Measurements from ENCODE around the gene ZBTB11.
"Not testable (repeated sequence)": the region's sequence is repeated elsewhere in the genome, so short reads cannot be mapped to it uniquely, and the experiment has no call there.

ZBTB11 gene, protein sequence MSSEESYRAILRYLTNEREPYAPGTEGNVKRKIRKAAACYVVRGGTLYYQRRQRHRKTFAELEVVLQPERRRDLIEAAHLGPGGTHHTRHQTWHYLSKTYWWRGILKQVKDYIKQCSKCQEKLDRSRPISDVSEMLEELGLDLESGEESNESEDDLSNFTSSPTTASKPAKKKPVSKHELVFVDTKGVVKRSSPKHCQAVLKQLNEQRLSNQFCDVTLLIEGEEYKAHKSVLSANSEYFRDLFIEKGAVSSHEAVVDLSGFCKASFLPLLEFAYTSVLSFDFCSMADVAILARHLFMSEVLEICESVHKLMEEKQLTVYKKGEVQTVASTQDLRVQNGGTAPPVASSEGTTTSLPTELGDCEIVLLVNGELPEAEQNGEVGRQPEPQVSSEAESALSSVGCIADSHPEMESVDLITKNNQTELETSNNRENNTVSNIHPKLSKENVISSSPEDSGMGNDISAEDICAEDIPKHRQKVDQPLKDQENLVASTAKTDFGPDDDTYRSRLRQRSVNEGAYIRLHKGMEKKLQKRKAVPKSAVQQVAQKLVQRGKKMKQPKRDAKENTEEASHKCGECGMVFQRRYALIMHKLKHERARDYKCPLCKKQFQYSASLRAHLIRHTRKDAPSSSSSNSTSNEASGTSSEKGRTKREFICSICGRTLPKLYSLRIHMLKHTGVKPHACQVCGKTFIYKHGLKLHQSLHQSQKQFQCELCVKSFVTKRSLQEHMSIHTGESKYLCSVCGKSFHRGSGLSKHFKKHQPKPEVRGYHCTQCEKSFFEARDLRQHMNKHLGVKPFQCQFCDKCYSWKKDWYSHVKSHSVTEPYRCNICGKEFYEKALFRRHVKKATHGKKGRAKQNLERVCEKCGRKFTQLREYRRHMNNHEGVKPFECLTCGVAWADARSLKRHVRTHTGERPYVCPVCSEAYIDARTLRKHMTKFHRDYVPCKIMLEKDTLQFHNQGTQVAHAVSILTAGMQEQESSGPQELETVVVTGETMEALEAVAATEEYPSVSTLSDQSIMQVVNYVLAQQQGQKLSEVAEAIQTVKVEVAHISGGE

DNA sequence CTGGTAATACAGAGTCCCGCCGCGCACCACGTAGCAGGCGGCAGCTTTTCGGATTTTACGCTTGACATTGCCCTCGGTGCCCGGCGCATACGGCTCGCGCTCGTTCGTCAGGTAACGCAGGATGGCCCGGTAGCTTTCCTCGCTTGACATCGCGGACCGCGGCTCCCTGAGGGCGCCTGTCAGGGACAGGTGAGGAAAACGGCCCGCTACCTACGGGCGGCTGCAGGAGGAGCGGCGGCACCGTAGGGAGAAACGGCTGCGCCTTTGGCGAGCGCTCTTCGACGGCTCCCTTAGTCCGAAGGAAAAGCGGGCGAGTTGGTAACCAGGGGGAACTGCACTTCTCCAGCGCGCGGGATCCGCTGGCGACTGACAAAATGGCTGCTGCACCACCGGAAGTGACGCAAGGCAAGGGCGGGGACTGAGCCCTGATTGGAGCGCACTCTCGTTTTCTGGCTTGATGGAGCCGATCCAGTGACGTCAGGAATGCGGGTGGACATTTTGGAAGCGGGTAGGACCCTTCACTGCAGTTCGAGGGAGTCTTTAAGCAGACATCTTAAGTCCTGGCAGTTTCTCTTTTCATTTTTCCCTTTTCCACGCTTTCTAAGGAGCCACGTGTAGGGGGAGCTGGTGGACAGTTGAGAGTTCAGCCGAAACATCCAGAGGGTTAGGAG lies at the start of gene ZBTB11:
Gene ZBTB11 (minus strand): TSS at position 368 of the 671 bp plus-strand sequence. CDS start 218 bp downstream, at position 150.
- peak; percentile 100 for DNase-seq (ENCODE audit: low read depth)

DNA sequence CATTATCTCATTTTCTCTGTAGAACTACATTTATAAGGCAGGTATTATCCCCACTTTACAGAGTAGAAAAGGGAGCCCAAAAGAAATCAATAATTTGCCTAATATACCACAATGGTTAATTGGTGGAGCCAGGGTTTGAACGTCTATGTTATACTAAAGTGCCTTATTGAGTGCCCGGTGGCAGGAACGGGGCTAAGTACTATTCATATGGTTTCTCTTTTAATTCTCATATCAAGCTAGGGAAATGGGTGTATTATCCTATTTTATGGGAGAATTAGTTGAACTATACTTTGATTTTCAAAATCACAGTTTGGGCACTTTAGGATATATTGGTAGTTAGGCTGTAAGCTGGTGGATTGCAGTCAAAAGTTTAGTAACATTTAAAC lies 49.0 kb upstream of the ZBTB11 start:
- DNase-seq (ENCODE audit: low read depth): no peak

DNA sequence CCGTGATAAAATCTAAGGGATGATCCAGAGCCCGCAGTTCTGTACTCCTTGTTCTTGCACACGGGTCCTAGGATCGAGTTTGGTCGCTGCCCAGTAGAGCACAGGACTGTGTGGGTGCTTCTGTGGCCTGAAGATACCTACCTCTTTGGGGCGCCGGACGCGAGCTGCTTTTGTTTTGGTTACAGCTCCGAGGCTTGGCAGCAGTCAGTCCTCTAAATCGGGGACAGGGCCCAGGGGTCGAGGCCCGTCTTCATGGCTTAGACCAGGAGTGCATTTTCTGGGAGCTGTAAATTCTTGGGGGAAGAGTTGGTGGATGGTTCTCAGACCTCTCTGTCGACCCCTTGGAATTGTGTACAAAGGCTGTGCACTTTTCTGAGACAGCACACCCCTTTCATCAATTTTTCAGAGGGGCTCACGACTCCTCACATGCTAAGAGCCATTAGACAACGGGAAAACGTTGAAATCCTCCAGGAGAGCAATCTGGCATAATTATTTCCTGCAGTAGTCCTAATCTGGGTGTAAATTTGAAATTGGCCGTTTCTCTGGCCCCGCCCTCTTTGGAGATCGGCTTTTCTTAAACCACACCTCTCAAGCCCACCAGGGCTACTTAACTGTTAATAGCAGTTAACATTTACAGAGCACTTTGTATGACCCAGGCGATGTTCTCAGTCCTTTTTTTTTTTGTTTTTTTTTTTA lies 48.4 kb upstream of the ZBTB11 start:
- no peak for DNase-seq (ENCODE audit: low read depth)

DNA sequence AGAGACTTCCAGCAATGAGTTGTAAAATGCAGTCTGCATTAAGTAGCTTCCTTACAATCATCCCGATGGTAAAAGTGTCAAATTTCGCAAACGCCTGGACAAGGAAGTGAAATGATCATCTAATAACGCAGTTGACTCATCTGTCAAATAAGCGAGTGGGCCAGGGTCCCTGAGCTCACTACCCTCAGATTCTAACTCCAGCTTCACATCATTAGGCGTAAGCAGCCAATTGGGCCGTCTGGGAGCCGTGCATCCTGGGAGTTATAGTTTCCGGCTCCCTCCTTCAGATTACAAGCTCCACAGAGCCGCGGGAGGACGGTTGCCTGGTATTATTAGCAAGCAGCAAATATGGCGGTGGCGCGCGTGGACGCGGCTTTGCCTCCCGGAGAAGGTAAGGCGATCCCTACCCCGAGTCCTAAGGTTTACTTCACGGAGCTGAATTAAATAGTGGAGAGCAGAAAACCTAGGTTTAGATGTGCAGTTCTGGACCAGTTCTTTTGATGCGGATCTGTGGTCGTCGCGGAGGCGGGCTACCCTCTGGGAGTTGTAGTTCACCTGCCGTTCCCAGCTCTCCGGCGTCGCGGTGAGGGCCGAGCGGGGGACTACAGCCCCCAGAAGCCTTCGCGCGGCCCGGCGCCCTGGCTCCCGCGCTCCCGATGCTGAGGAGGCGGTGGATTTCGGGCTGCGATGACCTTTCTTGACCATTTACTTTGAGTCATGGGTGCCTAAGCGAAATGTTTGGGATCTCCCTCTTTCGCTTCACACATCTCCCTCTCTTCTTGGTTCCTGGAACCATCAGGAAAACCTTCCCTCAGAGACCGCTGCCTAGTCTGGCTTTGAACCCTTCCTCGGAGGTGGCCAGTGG lies 47.6 kb upstream of the ZBTB11 start, which contains the start of gene CEP97:
Gene CEP97 (plus strand): TSS at position 286 of the 865 bp plus-strand sequence. CDS start 63 bp downstream, at position 349.
- DNase-seq (ENCODE audit: low read depth): peak; percentile 92

DNA sequence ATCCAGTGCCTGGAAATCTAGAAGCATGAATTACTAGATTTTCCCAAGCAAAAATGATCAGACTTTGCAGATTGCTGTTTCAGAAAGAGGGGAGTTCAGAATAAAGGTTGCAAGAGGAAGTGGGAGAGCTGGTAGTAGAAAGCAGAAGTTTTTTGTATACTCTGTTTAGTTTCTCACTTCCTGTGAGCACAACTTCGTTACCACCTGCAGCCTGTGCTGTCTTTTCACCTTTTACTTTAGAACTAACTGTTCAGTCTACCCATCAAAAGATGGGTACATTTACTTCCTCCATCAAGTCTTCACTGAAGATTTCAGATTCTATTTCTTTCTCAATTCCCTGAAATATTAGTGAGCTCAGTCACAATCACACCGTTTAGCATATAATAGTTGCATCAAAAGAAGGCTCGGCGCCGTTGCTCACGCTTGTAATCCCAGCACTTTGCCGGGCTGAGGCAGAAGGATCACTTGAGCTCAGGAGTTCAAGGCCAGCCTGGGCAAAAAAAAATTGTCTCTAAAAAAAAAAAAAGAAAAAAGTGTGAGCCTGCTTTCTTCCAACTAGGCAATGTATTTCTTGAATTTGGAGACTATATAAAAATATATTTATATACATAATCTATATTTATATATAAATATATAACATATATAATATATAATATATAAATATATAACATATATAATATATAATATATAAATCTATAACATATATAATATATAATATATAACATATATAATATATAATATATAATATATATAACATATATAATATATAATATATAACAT lies 45.7 kb upstream of the ZBTB11 start:
- no peak for DNase-seq (ENCODE audit: low read depth)

DNA sequence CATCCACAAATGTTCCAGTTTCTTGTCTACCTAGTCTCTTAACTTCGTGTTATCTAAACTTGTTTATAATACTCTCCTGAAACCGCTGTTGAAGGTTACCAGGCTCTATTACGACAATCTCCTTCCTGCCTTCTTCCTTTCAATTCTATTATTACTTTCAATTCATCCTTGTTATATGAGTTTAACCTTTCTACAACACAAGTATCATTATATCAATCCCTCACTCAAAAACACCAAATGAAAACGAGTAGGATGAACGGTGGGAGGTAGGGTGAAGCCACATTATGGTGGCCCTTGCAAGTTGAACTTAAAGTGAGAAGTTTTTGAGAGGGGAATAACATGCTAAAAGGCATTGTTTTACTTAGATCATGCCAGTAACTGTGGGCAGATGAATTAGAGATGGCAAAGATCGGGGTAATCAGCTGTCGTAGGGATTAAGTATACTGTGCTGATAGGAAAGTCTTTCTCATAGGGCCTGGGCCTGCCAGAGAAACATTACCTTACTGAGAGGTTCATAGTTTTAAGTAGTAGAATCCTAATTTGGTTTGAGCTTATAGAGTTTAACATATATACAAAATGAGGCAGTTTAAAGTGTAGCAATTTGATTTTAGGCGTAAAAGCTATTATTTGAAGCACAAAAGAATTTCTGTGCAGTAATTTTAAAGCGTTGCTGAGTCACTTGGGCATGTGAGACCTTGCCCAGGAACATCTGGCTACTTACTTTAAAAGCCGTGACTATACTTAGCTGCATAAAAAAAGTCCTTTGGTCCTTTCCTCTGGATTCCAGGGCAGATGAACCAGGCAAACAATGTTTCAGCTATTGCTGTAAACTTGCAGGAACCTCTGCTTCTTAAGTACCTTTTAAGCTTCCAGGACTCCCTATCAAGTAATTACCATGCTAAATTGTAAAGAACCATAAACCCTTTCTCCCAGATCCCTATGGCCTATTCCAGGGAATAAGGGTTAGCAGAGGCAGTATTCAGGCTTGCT lies 44.2 kb upstream of the ZBTB11 start:
- no peak for DNase-seq (ENCODE audit: low read depth)

DNA sequence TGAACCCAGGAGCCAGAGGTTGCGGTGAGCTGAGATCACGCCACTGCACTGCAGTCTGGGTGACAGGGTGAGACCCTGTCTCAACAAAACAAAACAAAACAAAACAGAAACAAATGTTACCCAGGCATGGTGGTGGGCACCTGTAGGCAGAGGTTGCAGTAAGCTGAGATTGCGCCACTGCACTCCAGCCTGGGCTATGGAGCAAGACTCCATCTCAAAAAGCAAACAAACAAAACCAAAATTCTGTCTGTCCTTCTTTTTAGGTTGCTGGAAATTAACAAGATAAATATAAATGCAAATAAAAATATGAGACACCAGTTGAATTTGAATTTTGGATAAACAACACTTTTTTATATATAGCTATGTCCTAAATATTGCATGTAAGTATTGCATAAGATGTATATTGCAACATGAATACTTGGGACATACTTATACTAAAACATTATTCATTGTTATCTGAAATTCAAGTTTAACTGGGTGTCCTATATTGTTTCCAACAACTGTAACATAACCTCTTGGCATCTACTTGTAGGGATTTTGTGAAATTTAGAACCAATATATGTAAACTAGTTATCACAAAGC lies 42.8 kb upstream of the ZBTB11 start:
- DNase-seq (ENCODE audit: low read depth): peak; percentile 59

DNA sequence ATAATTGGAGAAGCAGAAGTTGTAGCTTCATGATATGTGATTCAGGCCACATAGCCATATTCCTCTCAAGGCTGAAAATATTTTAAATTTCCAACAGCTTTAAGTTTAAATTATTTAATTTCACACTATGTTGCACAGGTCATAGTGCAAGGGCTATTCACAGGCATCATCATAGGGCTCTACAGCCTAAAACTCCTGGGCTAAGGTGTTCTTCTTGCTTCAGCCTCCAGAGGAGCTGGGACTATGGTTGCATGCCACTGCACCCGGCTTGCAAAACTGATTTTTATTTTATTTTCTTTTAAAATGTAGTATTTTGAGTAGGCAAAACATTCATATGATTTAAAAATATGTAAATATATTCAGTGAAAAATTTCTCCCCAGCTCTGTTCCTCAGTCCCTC lies 41.5 kb upstream of the ZBTB11 start:
- no peak for DNase-seq (ENCODE audit: low read depth)

DNA sequence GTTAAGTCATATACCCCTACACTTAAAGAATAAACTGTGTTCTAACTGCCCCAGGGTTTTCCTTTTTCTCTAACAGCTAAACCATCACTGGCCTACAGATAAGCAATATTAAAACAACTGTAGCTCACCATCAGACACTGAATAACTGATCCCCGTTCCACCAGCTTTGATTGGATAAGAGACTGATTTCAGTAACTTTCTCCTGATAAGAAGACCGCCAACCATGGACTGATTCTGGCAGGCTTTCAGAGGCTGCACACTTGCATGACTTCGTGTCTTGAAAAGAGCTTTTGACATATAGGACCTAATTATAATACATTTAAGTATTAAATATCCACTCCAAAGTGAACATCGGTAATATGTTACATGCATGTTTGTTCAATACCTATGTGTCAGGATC lies 32.2 kb upstream of the ZBTB11 start:
- no peak for DNase-seq (ENCODE audit: low read depth)

DNA sequence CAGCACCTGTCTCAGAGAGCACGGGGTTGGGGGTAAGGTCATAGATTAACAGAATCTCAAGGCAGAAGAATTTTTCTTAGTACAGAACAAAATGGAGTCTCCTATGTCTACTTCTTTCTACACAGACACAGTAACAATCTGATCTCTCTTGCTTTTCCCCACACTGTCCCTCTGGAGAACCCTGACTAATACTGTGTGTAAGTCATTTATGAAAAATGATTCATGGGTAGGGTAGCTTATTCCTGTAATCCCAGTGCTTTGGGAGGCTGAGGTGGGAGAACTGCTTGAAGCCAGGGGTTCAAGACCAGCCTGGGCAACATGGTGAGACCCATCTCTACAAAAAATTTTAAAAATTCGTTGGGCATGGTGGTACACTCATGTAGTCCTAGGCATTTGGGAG lies 27.7 kb upstream of the ZBTB11 start:
- DNase-seq (ENCODE audit: low read depth): peak; percentile 60

DNA sequence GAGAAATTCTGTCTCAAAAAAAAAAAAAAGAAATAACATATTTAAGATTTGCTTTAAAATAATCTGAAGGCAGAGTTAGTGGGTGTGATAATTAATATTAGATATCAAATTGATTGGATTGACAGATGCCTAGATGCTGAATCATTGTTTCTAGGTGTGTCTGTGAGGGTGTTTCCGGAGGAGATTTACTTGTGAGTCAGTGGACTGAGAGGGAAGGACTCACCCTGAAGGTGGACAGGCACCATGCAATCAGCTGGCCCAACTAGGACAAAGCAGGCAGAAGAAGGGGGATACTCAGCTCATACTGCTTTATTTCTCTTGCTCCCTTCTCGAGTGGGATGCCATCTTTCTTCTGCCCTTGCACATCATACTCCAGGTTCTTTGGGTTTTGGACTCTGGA lies 26.2 kb upstream of the ZBTB11 start:
- no peak for DNase-seq (ENCODE audit: low read depth)

DNA sequence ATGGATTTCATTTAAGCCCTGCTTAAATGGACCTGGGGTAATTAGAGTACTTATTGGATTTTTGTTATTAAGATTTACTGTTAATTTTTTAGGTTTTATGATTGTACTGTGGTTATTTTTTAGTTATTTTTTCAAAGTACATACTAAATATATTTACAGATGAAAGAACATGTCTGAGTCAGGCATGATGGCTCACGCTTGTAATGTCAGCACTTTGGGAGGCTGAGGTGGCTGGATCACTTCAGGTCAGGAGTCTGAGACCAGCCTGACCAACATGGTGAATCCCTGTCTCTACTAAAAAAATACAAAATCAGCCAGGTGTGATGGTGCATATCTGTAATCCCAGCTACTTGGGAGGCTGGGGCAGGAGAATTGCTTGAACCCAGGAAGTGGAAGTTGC lies 25.8 kb upstream of the ZBTB11 start:
- DNase-seq (ENCODE audit: low read depth): no peak

DNA sequence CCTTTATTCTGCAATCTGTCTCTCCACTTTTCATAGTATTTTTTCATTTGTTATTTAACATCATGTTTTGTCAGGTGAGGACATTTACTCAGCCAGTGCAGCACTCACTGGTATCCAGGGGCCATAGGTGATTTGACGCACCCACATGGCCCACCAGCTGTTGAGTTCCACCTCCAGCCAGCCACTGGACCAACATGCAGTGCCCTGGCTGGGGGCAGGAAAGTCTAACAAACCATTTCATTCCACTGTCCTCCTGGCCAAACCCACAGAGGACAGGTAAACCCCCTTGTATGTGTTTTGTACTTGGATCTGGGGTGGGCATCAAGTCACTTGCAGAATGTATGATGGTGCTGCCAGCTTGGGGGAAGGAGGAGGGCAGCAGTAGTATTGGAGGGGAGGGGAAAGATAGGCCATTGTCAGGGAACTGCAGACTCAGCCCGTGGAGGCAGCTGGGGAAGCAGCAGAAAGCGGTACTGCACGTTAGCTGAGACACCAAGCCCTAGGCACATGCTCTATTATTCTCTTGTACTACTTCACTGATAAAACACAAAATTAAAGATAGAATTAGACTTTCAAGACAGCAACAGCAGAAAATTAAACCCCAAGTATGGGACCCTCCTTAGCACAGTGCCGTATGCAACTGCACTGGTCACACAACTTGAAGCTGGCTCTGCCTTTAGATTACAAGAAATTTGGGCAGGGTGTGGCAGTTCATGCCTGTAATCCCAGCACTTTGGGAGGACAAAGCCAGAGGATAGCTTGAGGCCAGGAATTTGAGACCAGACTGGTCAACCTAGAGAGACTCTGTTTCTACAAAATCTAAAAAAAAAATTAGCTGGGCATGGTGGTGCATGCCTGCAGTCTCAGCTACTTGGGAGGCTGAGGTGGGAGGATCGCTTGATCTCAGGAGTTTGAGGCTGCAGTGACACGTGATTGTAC lies 25.0 kb upstream of the ZBTB11 start:
- no peak for DNase-seq (ENCODE audit: low read depth)

DNA sequence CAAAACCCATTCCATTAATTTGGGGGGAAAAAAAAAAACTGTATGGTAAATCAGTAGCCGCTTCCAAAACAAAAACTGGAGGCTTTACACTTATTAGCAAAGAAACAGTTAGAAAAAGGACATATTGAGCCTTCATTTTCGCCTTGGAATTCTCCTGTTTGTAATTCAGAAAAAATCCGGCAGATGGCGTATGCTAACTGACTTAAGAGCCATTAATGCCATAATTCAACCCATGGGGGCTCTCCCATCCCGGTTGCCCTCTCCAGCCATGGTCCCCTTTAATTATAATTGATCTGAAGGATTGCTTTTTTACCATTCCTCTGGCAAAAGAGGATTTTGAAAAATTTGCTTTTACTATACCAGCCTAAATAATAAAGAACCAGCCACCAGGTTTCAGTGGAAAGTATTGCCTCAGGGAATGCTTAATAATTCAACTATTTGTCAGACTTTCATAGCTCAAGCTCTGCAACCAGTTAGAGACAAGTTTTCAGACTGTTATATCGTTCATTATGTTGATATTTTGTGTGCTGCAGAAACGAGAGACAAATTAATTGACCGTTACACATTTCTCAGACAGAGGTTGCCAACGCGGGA lies 18.9 kb upstream of the ZBTB11 start:
- DNase-seq (ENCODE audit: low read depth): peak; percentile 49

DNA sequence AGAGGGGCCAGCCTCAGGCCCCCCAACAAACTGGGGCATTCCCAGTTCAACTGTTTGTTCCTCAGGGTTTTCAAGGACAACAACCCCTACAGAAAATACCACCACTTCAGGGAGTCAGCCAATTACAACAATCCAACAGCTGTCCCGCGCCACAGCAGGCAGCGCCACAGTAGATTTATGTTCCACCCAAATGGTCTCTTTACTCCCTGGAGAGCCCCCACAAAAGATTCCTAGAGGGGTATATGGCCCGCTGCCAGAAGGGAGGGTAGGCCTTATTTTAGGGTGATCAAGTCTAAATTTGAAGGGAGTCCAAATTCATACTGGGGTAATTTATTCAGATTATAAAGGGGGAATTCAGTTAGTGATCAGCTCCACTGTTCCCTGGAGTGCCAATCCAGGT lies 17.9 kb upstream of the ZBTB11 start:
- DNase-seq (ENCODE audit: low read depth): not testable (repeated sequence)

DNA sequence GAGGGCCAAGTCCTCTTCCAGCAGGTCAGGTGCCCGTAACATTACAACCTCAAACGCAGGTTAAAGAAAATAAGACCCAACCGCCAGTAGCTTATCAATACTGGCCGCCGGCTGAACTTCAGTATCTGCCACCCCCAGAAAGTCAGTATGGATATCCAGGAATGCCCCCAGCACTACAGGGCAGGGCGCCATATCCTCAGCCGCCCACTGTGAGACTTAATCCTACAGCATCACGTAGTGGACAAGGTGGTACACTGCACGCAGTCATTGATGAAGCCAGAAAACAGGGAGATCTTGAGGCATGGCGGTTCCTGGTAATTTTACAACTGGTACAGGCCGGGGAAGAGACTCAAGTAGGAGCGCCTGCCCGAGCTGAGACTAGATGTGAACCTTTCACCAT lies 16.6 kb upstream of the ZBTB11 start:
- peak; percentile 69 for DNase-seq (ENCODE audit: low read depth)
